PC-3 (cell line): Measurements from ENCODE around the gene CYGB. TPM values are rescaled to one million over a fixed set of nuclear protein-coding genes. Genes with fewer than 3 reads are reported as not detected.
A peak's percentile ranks its signal among the peaks of the same experiment; 100 is the strongest.

ENCODE experiments used
- ATAC-seq: fragments of 200-7000 bp; cut with Tn5 transposase; 2 replicates; pipeline ENCODE4 v1.9.1; 2020; ENCODE audit warnings: mild to moderate bottlenecking, moderate library complexity
- BruUV-seq: library from RNA; stranded (reverse); fragments of 400-500 nt; replicated peaks from 2 replicates; lab custom pipeline; 2021; lab: Mats Ljungman, UMichigan
- CTCF ChIA-PET: fragments of 300-600 bp; sonication (Branson Sonifier 250); formaldehyde crosslinking; loops from one replicate; lab custom pipeline; 2022; ENCODE audit warnings: antibody characterized with exemption; lab: Charles Lee
- POLR2A ChIA-PET: fragments of 300-600 bp; sonication (Branson Sonifier 250); formaldehyde crosslinking; loops from one replicate; lab custom pipeline; 2022; ENCODE audit warnings: antibody characterized with exemption; ENCODE audit not compliant: unreplicated experiment; lab: Charles Lee
- DNase-seq: peaks from one replicate; pipeline ENCODE4 v3.0.0-alpha.2; 2015
- H2AFZ ChIP-seq: fragments of 300-600 bp; sonication (generic); 2 replicates; pipeline ENCODE4 v1.6.0; 2016; ENCODE audit warnings: antibody characterized with exemption, low read length
- H3F3A ChIP-seq: fragments of 300-600 bp; sonication (generic); one replicate; pipeline ENCODE4 v1.6.0; 2017; ENCODE audit warnings: antibody characterized with exemption, low read length, control low read depth, mild to moderate bottlenecking; ENCODE audit not compliant: unreplicated experiment
- H3K27ac ChIP-seq: fragments of 300-600 bp; sonication (generic); 2 replicates; pipeline ENCODE4 v1.5.1; 2016; ENCODE audit warnings: mild to moderate bottlenecking, low read length
- H3K27me3 ChIP-seq: fragments of 300-600 bp; sonication (generic); 2 replicates; pipeline ENCODE4 v1.6.1; 2016; ENCODE audit warnings: low read length, mixed read lengths
- H3K36me3 ChIP-seq: fragments of 300-600 bp; sonication (generic); 2 replicates; pipeline ENCODE4 v1.6.1; 2016; ENCODE audit warnings: low read depth, mixed run types, low read length, mixed read lengths
- H3K4me1 ChIP-seq: fragments of 300-600 bp; sonication (generic); 2 replicates; pipeline ENCODE4 v1.5.1; 2016; ENCODE audit warnings: low read length; ENCODE audit not compliant: insufficient read depth
- H3K4me2 ChIP-seq: fragments of 300-600 bp; sonication (generic); 2 replicates; pipeline ENCODE4 v1.6.0; 2016; ENCODE audit warnings: low read length
- H3K4me3 ChIP-seq: fragments of 300-600 bp; sonication (generic); 2 replicates; pipeline ENCODE4 v1.5.1; 2016; ENCODE audit warnings: mild to moderate bottlenecking, low read length, mixed read lengths
- H3K79me2 ChIP-seq: fragments of 300-600 bp; sonication (generic); 2 replicates; pipeline ENCODE4 v1.6.1; 2017; ENCODE audit warnings: low read length, mixed read lengths
- H3K9ac ChIP-seq: fragments of 300-600 bp; sonication (generic); 2 replicates; pipeline ENCODE4 v1.6.0; 2016; ENCODE audit warnings: mild to moderate bottlenecking, low read length
- H3K9me2 ChIP-seq: fragments of 300-600 bp; sonication (generic); replicated peaks from 2 replicates; pipeline ENCODE4 v1.6.1; 2016; ENCODE audit warnings: mixed run types, low read length, mixed read lengths
- H3K9me3 ChIP-seq: fragments of 300-600 bp; sonication (generic); 2 replicates; pipeline ENCODE4 v1.6.1; 2016; ENCODE audit warnings: low read length, mixed read lengths
- H4K20me1 ChIP-seq: fragments of 300-600 bp; sonication (generic); 2 replicates; pipeline ENCODE4 v1.6.1; 2016; ENCODE audit warnings: low read length, mixed read lengths
- EZH2 ChIP-seq: fragments of 300-600 bp; sonication (generic); IDR thresholded peaks from one replicate; pipeline ENCODE4 v1.6.1; 2017; ENCODE audit warnings: antibody characterized with exemption, mild to moderate bottlenecking, low read length; ENCODE audit not compliant: unreplicated experiment
- EZH2phosphoT487 ChIP-seq: fragments of 300-600 bp; sonication (generic); IDR thresholded peaks from 2 replicates; pipeline ENCODE4 v1.6.1; 2018; ENCODE audit warnings: mild to moderate bottlenecking, antibody characterized with exemption, low read length, borderline replicate concordance
- intact Hi-C: fragments of 100-400 bp; cut with micrococcal nuclease; formaldehyde crosslinking; loops from 2 replicates; pipeline ENCODE4 v1.9.0; 2023
- total RNA-seq: library from RNA; depleted of rRNA; stranded (reverse); fragments of >200 nt; gene quantifications from 2 replicates; pipeline ENCODE4 v1.2.3, GENCODE V29; 2014; rRNA removed
- TF ChIP-seq, protein P1 (sequence below): fragments of 300-600 bp; sonication (generic); conservative IDR thresholded peaks from 2 replicates; pipeline ENCODE4 v1.5.1; 2017; ENCODE audit warnings: antibody characterized with exemption, low read depth, mild to moderate bottlenecking, low read length

The CYGB gene
- total RNA-seq, 1 experiment from 2014 or later: 0.62 TPM

GRCh38 chr17:76477576-76477975 is 59.9 kb downstream of the CYGB start:
- Histone ChIP-seq H3K4me3 (no peak overlapping the region), H4K20me1 (no peaks in the 10 kb centered on the region), H3K27ac (no peak overlapping the region), H2AFZ (no peak overlapping the region), H3K79me2 (no peaks in the 10 kb centered on the region), H3K4me1 (no peaks in the 10 kb centered on the region; the same call in 1 of the 2 replicates), H3K36me3 (no peaks in the 10 kb centered on the region; the same call in 1 of the 2 replicates), H3F3A (no peaks in the 10 kb centered on the region), H3K4me2 (no peak overlapping the region), H3K27me3 (no peaks in the 10 kb centered on the region), H3K9me3 (no peaks in the 10 kb centered on the region), H3K9me2 (no peaks in the 10 kb centered on the region), H3K9ac (no peak overlapping the region)
- intact Hi-C loops: no loop called here
- no TSS peak for BruUV-seq
- ATAC-seq (peak; percentile 22; the same call in 1 of the 2 replicates), DNase-seq (no peak)
- CTCF ChIA-PET: no interaction called here
- TF ChIP-seq EZH2 (no peak), EZH2phosphoT487 (no peak)
- TF ChIP-seq, protein P1, sequence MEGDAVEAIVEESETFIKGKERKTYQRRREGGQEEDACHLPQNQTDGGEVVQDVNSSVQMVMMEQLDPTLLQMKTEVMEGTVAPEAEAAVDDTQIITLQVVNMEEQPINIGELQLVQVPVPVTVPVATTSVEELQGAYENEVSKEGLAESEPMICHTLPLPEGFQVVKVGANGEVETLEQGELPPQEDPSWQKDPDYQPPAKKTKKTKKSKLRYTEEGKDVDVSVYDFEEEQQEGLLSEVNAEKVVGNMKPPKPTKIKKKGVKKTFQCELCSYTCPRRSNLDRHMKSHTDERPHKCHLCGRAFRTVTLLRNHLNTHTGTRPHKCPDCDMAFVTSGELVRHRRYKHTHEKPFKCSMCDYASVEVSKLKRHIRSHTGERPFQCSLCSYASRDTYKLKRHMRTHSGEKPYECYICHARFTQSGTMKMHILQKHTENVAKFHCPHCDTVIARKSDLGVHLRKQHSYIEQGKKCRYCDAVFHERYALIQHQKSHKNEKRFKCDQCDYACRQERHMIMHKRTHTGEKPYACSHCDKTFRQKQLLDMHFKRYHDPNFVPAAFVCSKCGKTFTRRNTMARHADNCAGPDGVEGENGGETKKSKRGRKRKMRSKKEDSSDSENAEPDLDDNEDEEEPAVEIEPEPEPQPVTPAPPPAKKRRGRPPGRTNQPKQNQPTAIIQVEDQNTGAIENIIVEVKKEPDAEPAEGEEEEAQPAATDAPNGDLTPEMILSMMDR: no peak
- POLR2A ChIA-PET: no interaction called here

Other genes starting within 250 kb of the CYGB start
- 2.2 and 5.7 TPM in 2 replicates for gene QRICH2, start 229.4 kb downstream of the CYGB start, total RNA-seq
- 43.9 and 47.8 TPM in 2 replicates for gene PRPSAP1, start 183.8 kb downstream of the CYGB start, total RNA-seq
- 54.2 and 59.7 TPM in 2 replicates for gene SPHK1, start 153.1 kb downstream of the CYGB start, total RNA-seq
- 64.7 and 77.3 TPM in 2 replicates for gene UBE2O, start 84.6 kb downstream of the CYGB start, total RNA-seq
- gene AANAT, start 70.1 kb downstream of the CYGB start, total RNA-seq: not detected in 2 replicates
- 52.3 and 74.8 TPM in 2 replicates for gene RHBDF2, start 36.3 kb downstream of the CYGB start, total RNA-seq
- gene PRCD, start 2.3 kb upstream of the CYGB start, total RNA-seq: 0.86 and 2.5 TPM in 2 replicates
- 1.0 and 6.4 TPM in 2 replicates for gene ST6GALNAC2, start 48.2 kb upstream of the CYGB start, total RNA-seq
- gene ST6GALNAC1, start 106.0 kb upstream of the CYGB start, total RNA-seq: 2.6 and 4.1 TPM in 2 replicates
- 98.3 and 148 TPM in 2 replicates for gene MXRA7, start 173.3 kb upstream of the CYGB start, total RNA-seq
- gene JMJD6, start 188.9 kb upstream of the CYGB start, total RNA-seq: 39.0 and 49.8 TPM in 2 replicates
- gene METTL23, start 189.1 kb upstream of the CYGB start, total RNA-seq: 48.1 and 58.7 TPM in 2 replicates
- gene SRSF2, start 199.6 kb upstream of the CYGB start, total RNA-seq: 562 and 859 TPM in 2 replicates
- 16.6 and 17.3 TPM in 2 replicates for gene MFSD11, start 200.4 kb upstream of the CYGB start, total RNA-seq